GM21576 (cell line): ENCODE results near the gene WNT10A.

ENCODE experiments used
- ATAC-seq: cut with Tn5 transposase; IDR thresholded peaks from one replicate; pipeline ENCODE4 v1.9.1; 2021; ENCODE audit warnings: mild to moderate bottlenecking, moderate library complexity; ENCODE audit not compliant: unreplicated experiment

The WNT10A gene

DNA sequence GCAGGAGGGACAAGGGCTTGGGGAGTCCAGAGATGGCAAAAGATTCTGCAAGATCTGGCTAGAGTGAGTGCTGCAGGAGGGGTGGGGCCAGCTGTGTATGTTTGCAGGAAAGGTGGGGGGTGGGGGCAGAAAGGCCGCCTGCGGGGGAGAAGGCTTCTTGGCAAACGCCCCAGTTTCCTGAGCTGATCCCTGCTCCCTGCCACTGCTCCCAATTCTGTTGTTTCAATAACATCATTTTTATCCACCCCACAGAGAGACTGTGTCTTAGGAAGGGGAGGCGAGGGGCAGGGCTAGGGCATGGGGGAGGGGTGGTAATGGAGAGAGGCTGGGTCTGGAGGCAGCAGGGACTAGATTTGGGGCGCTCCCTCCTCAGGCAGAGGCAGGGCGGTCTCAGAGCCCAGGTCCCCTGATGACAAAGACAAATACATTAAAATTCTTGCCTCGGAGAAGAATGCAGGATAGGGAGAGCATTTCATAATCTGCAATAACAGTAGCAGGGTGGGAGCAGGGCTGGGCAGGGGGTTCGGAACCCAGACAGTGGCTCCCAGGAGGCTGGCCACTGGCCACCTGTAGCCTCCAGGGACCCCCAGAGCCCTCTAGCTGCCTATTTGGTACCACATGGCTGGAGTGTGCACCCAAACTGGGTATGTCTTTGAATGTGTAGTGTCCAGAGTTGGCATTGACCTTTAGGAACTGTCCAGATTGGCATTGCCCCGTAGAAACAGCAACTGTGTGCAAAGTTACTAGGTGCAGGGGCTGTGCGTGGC is 23.1 kb upstream of the WNT10A start:
- ATAC-seq, result no peak

DNA sequence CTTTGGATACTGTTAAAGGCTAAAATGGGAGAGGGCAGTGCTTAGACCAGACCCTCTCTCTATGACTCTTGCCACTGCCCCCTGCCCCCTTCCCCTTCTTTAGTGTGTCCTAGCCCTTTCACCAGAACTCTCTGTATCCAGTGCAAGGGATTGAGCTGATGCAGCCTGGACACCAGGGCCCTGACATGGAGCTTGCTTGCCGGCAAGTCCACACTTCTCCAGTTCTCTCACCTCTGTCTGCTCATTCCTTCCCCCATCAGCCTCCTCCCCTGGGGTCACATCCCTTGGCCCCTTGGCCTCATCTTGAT is 22.6 kb upstream of the WNT10A start:
- ATAC-seq, result no peak

DNA sequence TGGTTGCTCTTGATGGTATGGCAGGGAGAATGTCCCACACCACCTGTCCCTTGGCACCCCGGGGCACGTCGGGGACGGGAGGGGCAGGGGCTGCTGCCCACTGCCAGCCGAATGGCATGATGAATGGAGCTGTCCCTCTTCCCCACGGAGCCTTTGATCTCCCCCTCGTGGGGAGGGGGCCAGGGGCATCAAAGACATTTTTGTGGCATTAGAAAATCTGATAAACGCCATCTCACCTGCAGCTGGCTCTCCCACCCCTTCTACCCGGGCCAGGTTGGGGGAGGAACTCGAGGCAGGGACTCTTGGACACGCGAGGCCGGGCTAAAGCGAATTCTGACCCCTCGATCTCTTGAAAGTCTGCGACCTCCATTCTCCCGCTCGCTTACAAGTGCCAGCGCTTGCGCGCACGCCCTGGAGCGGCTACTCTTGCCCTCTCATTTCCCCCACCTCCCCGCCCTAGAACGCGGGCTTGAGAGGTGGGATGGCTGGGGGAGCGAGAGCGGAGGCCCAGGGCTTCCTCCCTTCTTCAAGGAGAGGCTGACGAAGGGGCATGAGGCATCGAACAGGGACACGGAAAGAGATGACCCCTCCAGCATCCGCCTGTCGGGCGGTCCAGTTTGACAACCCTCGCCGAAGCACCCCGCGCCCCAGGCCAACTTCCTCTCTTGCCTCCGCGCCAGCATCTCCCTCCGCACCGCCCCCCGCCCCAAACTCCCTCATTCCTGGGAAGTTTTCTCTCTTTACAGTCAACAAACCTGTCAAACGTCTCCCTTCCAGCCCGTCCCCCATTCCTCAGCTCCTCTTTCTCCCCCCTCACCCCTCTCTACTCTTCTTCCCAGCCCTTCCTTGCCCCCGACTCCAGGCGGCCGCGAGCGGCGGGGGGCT is 21.7 kb upstream of the WNT10A start:
- ATAC-seq, result no peak

DNA sequence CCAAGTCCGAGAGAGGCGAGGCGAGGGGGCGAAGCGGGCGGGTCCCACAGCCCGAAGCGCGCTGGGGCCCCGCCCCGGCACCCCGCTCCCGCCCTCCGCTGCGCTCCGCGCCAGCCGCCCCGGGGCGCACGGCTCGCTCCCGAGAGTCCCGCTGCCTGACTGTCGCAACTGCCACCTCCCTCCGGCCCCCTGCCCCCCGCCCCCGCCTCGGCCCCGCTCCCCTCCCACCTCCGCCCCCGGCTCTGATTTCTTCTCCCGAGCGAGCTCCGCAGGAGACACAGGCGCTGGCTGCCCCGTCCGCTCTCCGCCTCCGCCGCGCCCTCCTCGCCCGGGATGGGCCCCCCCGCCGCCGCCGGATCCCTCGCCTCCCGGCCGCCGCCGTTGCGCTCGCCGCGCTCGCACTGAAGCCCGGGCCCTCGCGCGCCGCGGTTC is 21.1 kb upstream of the WNT10A start, which contains the start of gene WNT6:
Gene WNT6 (plus strand): TSS at position 250 of the 432 bp plus-strand sequence. CDS start 233 bp downstream, outside the sequence.
- no peak for ATAC-seq

DNA sequence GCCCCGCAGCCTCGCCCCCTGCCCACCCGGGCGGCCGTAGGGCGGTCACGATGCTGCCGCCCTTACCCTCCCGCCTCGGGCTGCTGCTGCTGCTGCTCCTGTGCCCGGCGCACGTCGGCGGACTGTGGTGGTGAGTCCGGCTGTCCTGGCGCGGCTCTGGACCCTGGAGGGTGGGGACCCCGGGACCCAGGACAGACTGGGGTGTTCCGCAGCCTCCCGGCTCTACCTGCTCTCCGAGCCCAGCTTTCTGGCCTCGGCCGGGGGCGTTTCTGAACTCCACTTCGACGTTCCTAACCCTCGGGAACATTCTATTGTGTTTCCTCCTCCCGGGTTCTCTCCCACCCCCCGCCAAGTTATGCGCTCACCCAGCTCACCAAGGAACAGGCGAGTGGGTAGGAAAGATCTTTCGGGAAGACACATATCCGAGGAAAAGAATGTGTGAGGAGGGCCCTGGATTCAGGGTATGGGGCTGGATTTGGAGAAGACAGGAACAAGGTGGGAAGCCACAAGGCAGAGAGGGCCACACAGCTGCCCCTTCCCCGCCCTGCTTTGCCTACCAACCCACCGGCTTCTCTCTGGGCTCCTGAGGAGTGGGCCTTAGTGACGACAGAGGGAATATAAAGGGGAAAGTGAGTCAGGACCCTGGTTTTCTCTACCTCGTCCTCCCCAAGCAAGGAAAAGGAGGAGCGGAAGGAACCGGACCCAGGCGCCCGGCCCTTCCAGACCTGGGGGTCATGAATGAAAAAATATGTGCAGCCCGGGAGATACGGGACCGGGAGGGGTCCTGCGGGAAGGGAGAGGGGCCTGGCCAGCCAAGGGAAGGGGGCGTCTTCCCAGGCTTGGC is 20.4 kb upstream of the WNT10A start:
- ATAC-seq, result no peak

DNA sequence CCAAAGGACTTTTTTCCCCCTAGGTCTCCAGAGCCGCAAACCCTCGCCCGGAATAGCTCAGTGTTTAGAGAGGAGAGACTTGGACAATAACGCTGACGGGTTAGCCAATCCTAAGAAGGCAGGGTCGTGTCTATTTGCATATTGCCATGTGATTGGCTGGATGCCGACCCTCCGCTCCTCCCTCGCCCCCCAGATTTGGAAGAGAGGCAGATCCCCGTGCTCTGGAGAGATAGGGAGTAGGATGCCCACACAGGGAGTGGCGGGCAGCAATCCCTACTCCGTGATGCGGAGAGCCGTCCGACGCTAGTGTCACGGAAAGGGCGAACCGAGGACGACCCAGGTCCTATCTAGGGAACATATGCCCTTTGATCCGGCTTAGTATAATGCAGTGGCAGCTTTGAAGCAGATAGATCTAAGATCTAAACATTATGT is 19.7 kb upstream of the WNT10A start:
- no peak for ATAC-seq

DNA sequence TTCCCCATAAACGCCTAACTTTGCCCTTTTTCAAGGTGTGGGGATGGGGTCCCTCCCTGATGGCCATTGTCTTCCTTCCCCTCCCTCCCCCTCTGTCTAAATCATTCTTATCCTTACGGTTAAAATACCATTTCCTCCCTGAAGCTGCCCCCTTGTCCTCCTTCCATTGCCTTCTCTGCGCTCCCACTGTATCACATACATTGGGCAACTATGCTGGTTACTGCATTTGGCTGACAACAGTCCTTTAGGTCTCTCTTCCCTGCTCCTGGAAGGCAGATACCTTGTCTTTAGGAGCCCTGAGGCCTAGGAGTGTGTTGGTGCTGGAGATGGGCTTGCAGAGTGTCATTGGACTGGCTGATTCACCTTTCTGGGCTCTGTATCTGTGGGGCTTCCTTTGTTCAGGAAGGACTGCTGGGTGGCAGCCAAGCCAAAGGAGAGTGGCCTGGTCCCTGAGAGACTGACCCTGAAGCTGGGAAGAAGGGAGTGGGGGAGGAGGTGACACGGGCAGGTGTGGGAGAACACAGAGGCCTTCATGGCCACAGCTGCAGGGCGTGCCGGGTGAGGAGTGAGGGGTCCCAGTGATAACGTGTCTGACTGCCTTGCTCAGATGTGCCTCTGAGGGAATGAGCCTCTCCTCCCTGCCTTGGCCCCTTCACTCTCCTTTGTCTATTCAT is 18.9 kb upstream of the WNT10A start:
- ATAC-seq, result no peak

DNA sequence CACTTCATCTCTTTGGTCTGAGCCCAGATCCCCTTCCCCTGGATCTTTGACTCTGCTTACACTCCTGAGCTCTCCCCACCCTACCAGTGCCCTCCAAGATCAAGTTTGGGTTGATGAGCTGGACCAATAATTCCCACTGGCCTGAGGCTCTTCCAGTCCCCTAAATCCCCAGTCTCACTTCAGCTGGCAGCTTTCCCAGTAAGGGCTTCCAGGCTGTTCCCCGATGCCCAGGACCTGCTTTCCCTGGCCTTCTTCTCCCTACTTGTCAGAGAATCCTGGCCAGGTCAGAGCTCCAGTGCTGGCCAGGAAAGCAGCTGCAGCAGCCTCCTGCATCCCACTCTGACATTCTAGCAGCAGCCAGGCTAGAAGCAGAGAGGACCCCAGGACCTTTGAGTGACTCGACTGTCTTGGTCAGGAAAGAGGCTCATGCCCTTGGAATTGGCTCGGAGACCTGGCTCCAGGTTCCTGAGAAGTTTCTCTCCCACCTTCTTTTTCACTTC is 17.6 kb upstream of the WNT10A start:
- ATAC-seq, result no peak

DNA sequence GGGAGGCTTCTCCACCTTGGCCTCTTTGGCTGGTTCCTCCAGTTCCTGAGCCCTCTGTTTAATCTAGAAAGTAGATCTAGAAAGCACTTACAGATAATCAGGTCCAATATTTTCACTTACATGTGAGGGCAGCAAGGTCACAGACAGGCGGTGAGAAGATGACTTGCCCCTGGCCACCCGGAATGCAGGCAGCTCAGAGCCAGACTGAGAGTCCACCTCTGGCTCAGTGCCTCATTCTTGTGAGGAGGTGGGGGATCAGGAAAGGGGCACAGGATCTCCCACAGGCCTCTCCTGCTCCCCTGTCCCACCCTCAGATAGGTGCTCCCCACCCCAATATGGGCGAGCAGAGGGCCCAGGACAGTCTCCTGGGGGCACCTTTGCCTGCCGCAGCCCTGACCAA is 15.3 kb upstream of the WNT10A start:
- ATAC-seq, result no peak

DNA sequence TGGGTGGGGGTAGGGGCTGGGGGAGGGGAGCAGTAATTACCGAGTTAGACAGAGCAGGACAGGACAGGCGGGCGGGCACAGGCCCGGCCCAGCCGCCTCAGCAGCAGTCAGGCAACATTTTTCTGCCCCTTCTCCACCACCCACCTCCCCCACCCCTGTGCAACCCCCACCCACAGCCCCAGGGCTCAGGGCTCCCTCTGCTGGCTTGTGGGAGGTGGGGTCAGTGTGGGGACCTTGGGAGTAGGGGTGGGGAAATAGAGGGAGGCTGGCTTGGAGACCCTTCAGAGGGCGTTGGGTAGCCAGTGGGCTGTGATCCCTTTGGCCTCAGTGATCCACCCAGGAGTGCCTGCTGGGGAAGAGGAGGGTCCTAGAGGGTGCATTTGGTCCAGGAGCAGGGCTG is 14.7 kb upstream of the WNT10A start:
- ATAC-seq, result no peak

DNA sequence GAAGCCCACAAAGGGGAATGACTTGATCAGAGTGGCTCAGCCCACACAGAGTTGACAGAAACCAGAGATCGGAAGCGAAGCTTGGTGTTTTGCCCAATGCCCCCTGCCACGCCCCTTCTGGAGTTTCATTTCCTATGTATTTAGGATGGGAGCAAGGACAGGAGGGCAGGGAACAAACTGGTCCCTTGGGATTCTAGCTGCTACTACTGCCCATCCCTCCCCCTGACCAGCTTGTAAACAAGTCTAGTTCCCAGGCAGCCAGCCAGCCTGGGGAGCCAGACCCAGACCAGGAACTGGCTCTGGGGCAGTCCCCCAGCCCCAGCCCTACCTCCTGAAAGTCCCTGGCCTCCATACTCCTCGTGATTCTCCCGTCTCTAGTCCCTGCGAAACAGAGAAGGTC is 12.8 kb upstream of the WNT10A start:
- no peak for ATAC-seq

DNA sequence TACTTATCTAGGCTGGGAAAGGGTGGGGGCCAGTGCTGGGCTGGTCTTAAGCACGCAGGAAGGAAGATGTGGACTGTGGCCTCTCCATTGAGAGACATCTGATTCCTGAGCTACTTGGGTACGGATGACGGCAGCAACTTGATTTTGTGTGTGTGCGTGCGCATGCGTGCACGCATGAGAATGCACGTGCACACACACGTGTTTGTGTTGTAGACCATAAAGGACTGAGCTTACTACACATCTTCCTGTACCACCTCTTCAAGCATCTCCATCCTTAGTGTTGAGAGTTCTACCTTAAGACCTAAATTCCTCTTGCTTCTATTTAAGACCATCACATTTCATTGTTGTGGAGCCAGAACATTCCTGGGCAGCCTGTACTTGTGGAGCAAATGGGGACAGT is 11.6 kb upstream of the WNT10A start:
- ATAC-seq, result no peak

DNA sequence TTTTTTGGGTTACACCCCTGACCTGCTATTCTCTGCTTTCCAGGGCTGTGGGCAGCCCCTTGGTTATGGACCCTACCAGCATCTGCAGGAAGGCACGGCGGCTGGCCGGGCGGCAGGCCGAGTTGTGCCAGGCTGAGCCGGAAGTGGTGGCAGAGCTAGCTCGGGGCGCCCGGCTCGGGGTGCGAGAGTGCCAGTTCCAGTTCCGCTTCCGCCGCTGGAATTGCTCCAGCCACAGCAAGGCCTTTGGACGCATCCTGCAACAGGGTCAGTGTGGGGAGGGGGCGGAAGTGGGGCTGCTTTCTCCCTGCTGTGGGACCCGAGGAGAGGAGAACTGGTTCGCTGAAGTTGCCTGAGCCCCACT is 9.7 kb upstream of the WNT10A start:
- no peak for ATAC-seq

DNA sequence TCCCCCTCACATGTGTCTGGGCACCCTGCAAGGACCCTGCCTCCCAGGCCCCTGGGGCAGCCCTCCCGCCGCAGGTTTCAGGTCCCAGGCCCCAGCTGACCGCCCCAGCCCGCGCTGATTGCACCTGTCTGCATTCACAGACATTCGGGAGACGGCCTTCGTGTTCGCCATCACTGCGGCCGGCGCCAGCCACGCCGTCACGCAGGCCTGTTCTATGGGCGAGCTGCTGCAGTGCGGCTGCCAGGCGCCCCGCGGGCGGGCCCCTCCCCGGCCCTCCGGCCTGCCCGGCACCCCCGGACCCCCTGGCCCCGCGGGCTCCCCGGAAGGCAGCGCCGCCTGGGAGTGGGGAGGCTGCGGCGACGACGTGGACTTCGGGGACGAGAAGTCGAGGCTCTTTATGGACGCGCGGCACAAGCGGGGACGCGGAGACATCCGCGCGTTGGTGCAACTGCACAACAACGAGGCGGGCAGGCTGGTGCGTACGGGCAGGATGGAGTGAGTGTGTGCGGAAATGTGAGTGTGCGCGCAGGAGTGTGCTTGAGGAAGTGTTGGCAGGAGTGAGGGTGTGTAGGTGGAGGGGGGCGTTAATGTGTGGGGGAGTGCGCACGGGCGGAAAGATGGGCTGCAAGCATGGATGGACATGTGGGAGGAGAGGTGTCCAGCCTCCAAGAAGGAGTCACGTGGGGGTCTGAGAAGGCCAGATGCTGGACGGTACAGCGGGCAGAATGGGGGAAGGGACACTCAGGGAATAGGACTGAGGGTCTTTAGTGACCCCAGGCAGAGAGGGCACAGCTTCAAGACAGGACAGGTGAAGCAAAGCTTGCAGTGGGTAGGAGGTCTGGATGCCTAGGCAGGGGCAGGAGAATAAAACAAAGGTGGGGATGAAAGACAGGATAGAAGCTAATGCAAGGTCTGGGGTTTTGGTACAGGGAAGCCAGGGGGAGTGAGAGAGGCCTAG is 9.0 kb upstream of the WNT10A start:
- ATAC-seq, result no peak

DNA sequence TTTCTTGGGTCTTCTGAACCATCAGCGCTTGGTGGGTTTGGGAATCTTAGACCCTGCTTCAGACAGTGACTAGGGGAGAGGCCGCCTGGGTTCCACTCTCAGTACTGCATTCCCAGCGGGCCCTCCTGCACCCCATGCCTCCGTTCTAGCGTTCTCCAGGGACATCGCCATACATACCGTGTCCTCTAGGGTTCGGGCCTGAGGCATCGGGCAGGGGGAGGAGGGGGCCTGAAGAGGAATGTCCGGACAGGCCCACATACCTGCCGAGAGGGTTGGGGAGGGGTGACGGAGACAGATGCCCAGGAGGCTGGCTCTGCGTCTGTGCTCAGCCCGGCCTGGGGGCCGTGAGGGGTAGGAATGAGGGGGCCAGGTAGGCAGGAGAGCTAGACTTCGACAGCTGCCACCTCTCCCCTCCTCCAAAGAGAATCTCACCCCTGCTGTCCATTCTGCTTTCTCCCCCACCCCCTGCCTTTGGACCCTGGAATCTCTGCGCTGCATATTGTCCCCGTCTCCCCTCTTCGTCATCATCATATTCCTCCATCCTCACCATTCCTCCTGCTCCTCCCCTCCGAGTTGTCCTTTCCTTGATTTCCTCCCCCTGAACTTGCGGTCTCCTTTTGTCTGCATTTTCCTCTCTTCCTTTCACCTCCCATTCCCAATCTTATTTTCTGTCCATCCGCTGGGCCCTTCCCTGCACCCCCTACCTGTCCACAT is 7.8 kb upstream of the WNT10A start:
- no peak for ATAC-seq

DNA sequence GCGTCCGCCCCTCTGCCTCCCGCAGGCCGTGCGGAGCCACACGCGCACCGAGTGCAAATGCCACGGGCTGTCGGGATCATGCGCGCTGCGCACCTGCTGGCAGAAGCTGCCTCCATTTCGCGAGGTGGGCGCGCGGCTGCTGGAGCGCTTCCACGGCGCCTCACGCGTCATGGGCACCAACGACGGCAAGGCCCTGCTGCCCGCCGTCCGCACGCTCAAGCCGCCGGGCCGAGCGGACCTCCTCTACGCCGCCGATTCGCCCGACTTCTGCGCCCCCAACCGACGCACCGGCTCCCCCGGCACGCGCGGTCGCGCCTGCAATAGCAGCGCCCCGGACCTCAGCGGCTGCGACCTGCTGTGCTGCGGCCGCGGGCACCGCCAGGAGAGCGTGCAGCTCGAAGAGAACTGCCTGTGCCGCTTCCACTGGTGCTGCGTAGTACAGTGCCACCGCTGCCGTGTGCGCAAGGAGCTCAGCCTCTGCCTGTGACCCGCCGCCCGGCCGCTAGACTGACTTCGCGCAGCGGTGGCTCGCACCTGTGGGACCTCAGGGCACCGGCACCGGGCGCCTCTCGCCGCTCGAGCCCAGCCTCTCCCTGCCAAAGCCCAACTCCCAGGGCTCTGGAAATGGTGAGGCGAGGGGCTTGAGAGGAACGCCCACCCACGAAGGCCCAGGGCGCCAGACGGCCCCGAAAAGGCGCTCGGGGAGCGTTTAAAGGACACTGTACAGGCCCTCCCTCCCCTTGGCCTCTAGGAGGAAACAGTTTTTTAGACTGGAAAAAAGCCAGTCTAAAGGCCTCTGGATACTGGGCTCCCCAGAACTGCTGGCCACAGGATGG is 7.1 kb upstream of the WNT10A start:
- ATAC-seq, result no peak

DNA sequence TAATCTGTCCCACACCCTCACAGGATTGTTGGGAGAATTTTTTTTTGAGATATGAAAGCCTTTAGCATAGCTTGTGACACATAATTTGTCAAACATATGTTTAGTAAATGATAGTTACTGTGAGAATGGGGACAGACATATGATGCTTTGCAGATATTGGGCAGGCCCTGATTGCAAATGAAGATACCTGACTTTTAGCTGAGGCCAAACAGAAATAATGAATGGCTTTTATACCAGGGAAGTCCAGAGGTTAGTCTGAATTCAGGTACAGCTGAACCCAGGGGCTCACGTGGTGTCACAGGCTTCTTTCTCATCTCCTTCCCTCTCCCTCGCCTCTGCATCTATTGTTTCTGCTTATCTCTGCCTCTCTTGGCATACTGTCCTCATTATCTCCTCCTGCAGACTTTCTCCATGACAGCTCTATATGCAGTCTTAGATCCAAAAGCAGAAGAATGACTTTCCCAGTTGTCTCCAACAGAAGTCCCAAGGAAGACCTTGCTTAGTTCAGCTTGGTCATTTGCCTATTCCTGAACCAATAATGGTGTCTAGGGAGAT is 4.9 kb upstream of the WNT10A start:
- ATAC-seq, result no peak
